Sigmoid colon (tissue), 4 donors: Measurements from ENCODE around the gene ATP10D.

Experiments
- CTCF ChIP-seq, 4 experiments: fragments of 450-650 bp in 3 of 4; fragments of 200-600 bp in 1 of 4; IDR thresholded peaks; one replicate each; pipeline ENCODE4 v1.5.1; 2016 to 2019; ENCODE audit warnings: antibody characterized with exemption in 4 of 4, mild to moderate bottlenecking in 3 of 4, moderate library complexity in 2 of 4
- POLR2AphosphoS5 ChIP-seq, 4 donors: sonication (generic); formaldehyde crosslinking; IDR thresholded peaks; one replicate each; pipeline ENCODE4 v1.6.1; 2017; ENCODE audit warnings: antibody characterized with exemption in 4 of 4

- TF ChIP-seq CTCF (IDR thresholded peaks at IDR 0.05) (no peak), POLR2AphosphoS5 (IDR thresholded peaks at IDR 0.05) (no peak)
Observed at GRCh38 chr4:47572981-47573380, 87.9 kb downstream of the ATP10D start.
